H9 (cell line): Measurements from ENCODE around the gene ANP32E. TPM values are rescaled to one million over a fixed set of nuclear protein-coding genes. Genes with fewer than 3 reads are reported as not detected.

Experiments used
- DNase-seq: peaks from one replicate; pipeline ENCODE4 v3.0.0-alpha.2; 2017
- H2AFZ ChIP-seq: one replicate; pipeline ENCODE4 v1.6.1; 2013; ENCODE audit warnings: mild to moderate bottlenecking, low read length, control low read depth, moderate library complexity
- H2AK5ac ChIP-seq: 2 replicates; pipeline ENCODE4 v1.6.1; 2013; ENCODE audit warnings: low read length, control low read depth, mixed read lengths; ENCODE audit not compliant: insufficient read length
- H2BK120ac ChIP-seq: one replicate; pipeline ENCODE4 v1.6.1; 2013; ENCODE audit warnings: low read depth, mild to moderate bottlenecking, low read length, control low read depth, inconsistent platforms; ENCODE audit not compliant: poor library complexity, severe bottlenecking
- H2BK12ac ChIP-seq: 2 replicates; pipeline ENCODE4 v1.6.1; 2013; ENCODE audit warnings: low read length, control low read depth, mixed read lengths, low read depth; ENCODE audit not compliant: insufficient read length
- H2BK15ac ChIP-seq: 2 replicates; pipeline ENCODE4 v1.6.1; 2013; ENCODE audit warnings: low read depth, low read length, control low read depth
- H2BK20ac ChIP-seq: one replicate; pipeline ENCODE4 v1.6.1; 2013; ENCODE audit warnings: low read depth, mild to moderate bottlenecking, low read length, control low read depth, inconsistent platforms; ENCODE audit not compliant: poor library complexity, severe bottlenecking
- H2BK5ac ChIP-seq: 2 replicates; pipeline ENCODE4 v1.6.1; 2013; ENCODE audit warnings: low read length, control low read depth, mixed read lengths; ENCODE audit not compliant: insufficient read length
- H3K14ac ChIP-seq: 2 replicates; pipeline ENCODE4 v1.6.1; 2013; ENCODE audit warnings: low read length, control low read depth; ENCODE audit not compliant: insufficient read depth
- H3K18ac ChIP-seq: 2 replicates; pipeline ENCODE4 v1.6.1; 2013; ENCODE audit warnings: low read depth, mild to moderate bottlenecking, mixed read lengths, low read length, control low read depth; ENCODE audit not compliant: insufficient read length
- H3K23ac ChIP-seq: 2 replicates; pipeline ENCODE4 v1.6.1; 2013; ENCODE audit warnings: low read length, control low read depth, mixed read lengths, low read depth; ENCODE audit not compliant: insufficient read length
- H3K23me2 ChIP-seq: 2 replicates; pipeline ENCODE4 v1.6.1; 2013; ENCODE audit warnings: low read depth, mild to moderate bottlenecking, mixed read lengths, low read length, control low read depth; ENCODE audit not compliant: insufficient read length, poor library complexity, severe bottlenecking
- H3K27ac ChIP-seq: 2 replicates; pipeline ENCODE4 v1.5.1; 2013; ENCODE audit warnings: low read length, control low read depth, mixed read lengths, low read depth; ENCODE audit not compliant: insufficient read length
- H3K27me3 ChIP-seq: 2 replicates; pipeline ENCODE4 v1.6.1; 2013; ENCODE audit warnings: low read length, control low read depth, inconsistent platforms; ENCODE audit not compliant: insufficient read depth
- H3K4ac ChIP-seq: 2 replicates; pipeline ENCODE4 v1.6.1; 2013; ENCODE audit warnings: low read depth, mild to moderate bottlenecking, control low read depth, inconsistent platforms, low read length, moderate library complexity
- H3K4me1 ChIP-seq: 2 replicates; pipeline ENCODE4 v1.6.1; 2013; ENCODE audit warnings: low read length, control low read depth, inconsistent platforms; ENCODE audit not compliant: insufficient read depth
- H3K4me2 ChIP-seq: 2 replicates; pipeline ENCODE4 v1.6.1; 2013; ENCODE audit warnings: low read length, control low read depth, mixed read lengths; ENCODE audit not compliant: insufficient read length, insufficient read depth
- H3K56ac ChIP-seq: 2 replicates; pipeline ENCODE4 v1.6.1; 2013; ENCODE audit warnings: low read depth, mild to moderate bottlenecking, mixed read lengths, low read length, control low read depth; ENCODE audit not compliant: insufficient read length
- H3K79me1 ChIP-seq: 2 replicates; pipeline ENCODE4 v1.6.1; 2013; ENCODE audit warnings: low read depth, mild to moderate bottlenecking, moderate library complexity, low read length, control low read depth, inconsistent platforms; ENCODE audit not compliant: insufficient read depth, poor library complexity, severe bottlenecking
- H3K79me2 ChIP-seq: 2 replicates; pipeline ENCODE4 v1.6.1; 2013; ENCODE audit warnings: low read length, control low read depth, inconsistent platforms; ENCODE audit not compliant: insufficient read depth
- H3K9ac ChIP-seq: 2 replicates; pipeline ENCODE4 v1.6.1; 2013; ENCODE audit warnings: low read length, control low read depth, mixed read lengths; ENCODE audit not compliant: insufficient read length; ENCODE audit errors: extremely low read depth
- H3K9me3 ChIP-seq: one replicate; pipeline ENCODE4 v1.6.1; 2013; ENCODE audit warnings: low read depth, low read length, inconsistent platforms; ENCODE audit not compliant: control insufficient read depth
- H3T11ph ChIP-seq: one replicate; pipeline ENCODE4 v1.6.1; 2013; ENCODE audit warnings: mild to moderate bottlenecking, low read length, control low read depth, inconsistent platforms
- H4K20me1 ChIP-seq: one replicate; pipeline ENCODE4 v1.6.1; 2013; ENCODE audit not compliant: control insufficient read depth, insufficient read length, insufficient read depth
- H4K5ac ChIP-seq: 2 replicates; pipeline ENCODE4 v1.6.1; 2013; ENCODE audit warnings: low read depth, mild to moderate bottlenecking, mixed read lengths, low read length, control low read depth; ENCODE audit not compliant: insufficient read length
- H4K8ac ChIP-seq: replicated peaks from 2 replicates; pipeline ENCODE4 v1.6.1; 2013; ENCODE audit warnings: low read length, control low read depth, mixed read lengths, low read depth; ENCODE audit not compliant: insufficient read length
- H4K91ac ChIP-seq: 2 replicates; pipeline ENCODE4 v1.6.1; 2013; ENCODE audit warnings: low read depth, mild to moderate bottlenecking, moderate library complexity, mixed read lengths, low read length, control low read depth; ENCODE audit not compliant: insufficient read length
- H3K27ac Mint-ChIP-seq, 3 experiments: 2 replicates in 2 of 3; 3 replicates in 1 of 3; pipeline ENCODE4 v1.8.0; 2020 to 2021; ENCODE audit warnings: mixed read lengths in 3 of 3, mild to moderate bottlenecking in 1 of 3, moderate library complexity in 1 of 3
- H3K27me3 Mint-ChIP-seq: 2 replicates; pipeline ENCODE4 v1.8.0; 2021; ENCODE audit warnings: low read depth, mild to moderate bottlenecking, moderate library complexity, mixed read lengths
- H3K36me3 Mint-ChIP-seq, 3 experiments: 2 replicates in 2 of 3; 3 replicates in 1 of 3; pipeline ENCODE4 v1.8.0; 2020 to 2021; ENCODE audit warnings: low read depth in 3 of 3, mixed read lengths in 3 of 3; ENCODE audit not compliant: insufficient read depth in 1 of 3
- H3K4me1 Mint-ChIP-seq, 2 experiments: 2 replicates each; pipeline ENCODE4 v1.8.0; 2020; ENCODE audit warnings: mixed read lengths in 2 of 2
- H3K4me3 Mint-ChIP-seq, 2 experiments: 2 replicates in 1 of 2; 3 replicates in 1 of 2; pipeline ENCODE4 v1.8.0; 2020 to 2021; ENCODE audit warnings: mild to moderate bottlenecking in 2 of 2, mixed read lengths in 2 of 2, moderate library complexity in 1 of 2
- H3K9me3 Mint-ChIP-seq, 2 experiments: 2 replicates in 1 of 2; 3 replicates in 1 of 2; pipeline ENCODE4 v1.8.0; 2020; ENCODE audit warnings: mild to moderate bottlenecking in 2 of 2, mixed read lengths in 2 of 2, moderate library complexity in 1 of 2
- CTCF ChIP-seq: fragments of 200-600 bp; sonication (generic); conservative IDR thresholded peaks from 3 replicates; pipeline ENCODE4 v1.8.0; 2021; ENCODE audit warnings: antibody characterized with exemption, mild to moderate bottlenecking
- WGBS: extraction: QIAGEN DNeasy Blood & Tissue Kit; methylation state at CpG from one replicate; pipeline ENCODE4 v1.1.7; 2013; ENCODE audit warnings: missing lambda C conversion rate, low lambda C conversion rate, mixed read lengths; ENCODE audit not compliant: insufficient read length; ENCODE audit errors: extremely low coverage; 5-methylcytosine and 5-hydroxymethylcytosine counted together
- total RNA-seq: library from RNA; stranded (reverse); gene quantifications from 2 replicates; pipeline ENCODE4 v1.2.1, GENCODE V29; 2021

ANP32E gene
- total RNA-seq, 1 experiment from 2014 or later = 106 TPM

DNA sequence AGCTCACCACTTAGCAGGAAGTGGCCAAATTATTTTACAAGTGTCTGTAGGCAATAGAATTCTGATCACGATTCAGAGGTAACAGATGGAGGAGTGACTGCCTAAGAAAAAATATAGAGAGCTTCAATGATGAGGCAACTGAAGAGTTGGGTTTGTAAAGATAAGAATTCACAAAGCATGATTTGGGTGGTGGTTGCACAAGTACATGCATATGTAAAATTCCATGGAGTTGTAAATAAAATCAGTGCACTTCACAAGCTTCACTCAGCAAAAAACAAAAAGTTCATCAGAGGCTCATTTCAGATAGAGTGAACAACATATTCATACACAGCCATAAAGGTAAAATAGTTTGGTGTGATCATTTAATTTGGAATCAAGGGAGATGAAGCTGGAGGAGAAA is 10.9 kb downstream of the ANP32E start:
- WGBS = no CpG with 5 or more reads among the region's 1 CpG
- H3K27ac Mint-ChIP-seq = peak overlapping the region in 2 of 3 experiments; percentile 27 to 49; a peak in 2 of 7 replicates
- Histone ChIP-seq H2BK120ac (no peak overlapping the region), H4K91ac (no peak overlapping the region), H3K79me1 (no peaks in the 10 kb centered on the region), H3K79me2 (no peaks in the 10 kb centered on the region), H3K56ac (no peak overlapping the region), H2BK12ac (no peak overlapping the region), H3K23ac (no peak overlapping the region), H4K8ac (no peak overlapping the region), H4K5ac (no peak overlapping the region), H3K27ac (no peak overlapping the region), H3K4me1 (no peaks in the 10 kb centered on the region), H3K9me3 (no peaks in the 10 kb centered on the region), H2AFZ (no peak overlapping the region), H4K20me1 (no peaks in the 10 kb centered on the region), H3K14ac (no peak overlapping the region), H2BK15ac (no peak overlapping the region), H2BK5ac (no peak overlapping the region), H2BK20ac (no peak overlapping the region), H3K23me2 (no peaks in the 10 kb centered on the region), H3K18ac (no peak overlapping the region), H3K9ac (no peak overlapping the region), H3K4me2 (no peak overlapping the region), H2AK5ac (no peak overlapping the region), H3K4ac (no peak overlapping the region), H3T11ph (no peak overlapping the region), H3K27me3 (no peaks in the 10 kb centered on the region)
- no peak overlapping the region for H3K4me3 Mint-ChIP-seq
- no peaks in the 10 kb centered on the region for H3K9me3 Mint-ChIP-seq
- H3K4me1 Mint-ChIP-seq = no peaks in the 10 kb centered on the region
- no peak for TF ChIP-seq CTCF
- peaks cover 36 to 71% (median 71%) of the 10 kb centered on the region in 3 experiments; a peak in 6 of 7 replicates for H3K36me3 Mint-ChIP-seq
- H3K27me3 Mint-ChIP-seq = no peaks in the 10 kb centered on the region
- DNase-seq = no peak
